KOPT-K1 (cell line): Measurements from ENCODE around the gene ADARB2.

Experiments used
- H3K27ac ChIP-seq: fragments of 200-600 bp; sonication (generic); 2 replicates; pipeline ENCODE4 v1.5.1; 2016; ENCODE audit warnings: antibody characterized with exemption, mild to moderate bottlenecking, low read depth, low read length; ENCODE audit not compliant: poor library complexity, severe bottlenecking
- H3K36me3 ChIP-seq: fragments of 200-600 bp; sonication (generic); 2 replicates; pipeline ENCODE4 v1.5.1; 2017; ENCODE audit warnings: antibody characterized with exemption, mild to moderate bottlenecking, low read length, moderate library complexity; ENCODE audit not compliant: insufficient read depth
- H3K9me3 ChIP-seq: fragments of 200-600 bp; sonication (generic); 2 replicates; pipeline ENCODE4 v1.5.1; 2017; ENCODE audit warnings: antibody characterized with exemption, low read length, mild to moderate bottlenecking; ENCODE audit not compliant: insufficient read depth, poor library complexity, severe bottlenecking

ADARB2 gene

DNA sequence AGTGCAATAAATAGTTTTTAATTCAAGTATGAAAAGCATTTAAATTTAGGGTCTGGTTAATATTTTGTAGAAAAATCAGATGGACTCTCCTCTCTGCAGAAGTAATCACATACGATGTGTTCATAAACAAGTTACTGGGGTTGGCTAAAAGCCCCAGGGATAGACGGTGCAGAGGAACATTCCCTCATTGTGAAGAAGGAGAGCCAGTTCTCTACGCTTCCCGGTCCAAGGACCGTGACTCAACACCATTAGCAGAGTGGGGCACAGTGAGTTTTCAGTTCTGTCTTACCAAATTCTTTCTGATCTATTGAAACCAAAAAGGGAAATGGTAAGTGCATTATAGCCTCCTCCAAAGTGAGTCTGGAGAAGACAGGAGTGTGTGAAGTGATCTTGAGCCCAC lies 353.3 kb downstream of the ADARB2 start:
- Histone ChIP-seq H3K27ac (no peak overlapping the region), H3K36me3 (no peaks in the 10 kb centered on the region), H3K9me3 (peaks cover 11% of the 10 kb centered on the region)

DNA sequence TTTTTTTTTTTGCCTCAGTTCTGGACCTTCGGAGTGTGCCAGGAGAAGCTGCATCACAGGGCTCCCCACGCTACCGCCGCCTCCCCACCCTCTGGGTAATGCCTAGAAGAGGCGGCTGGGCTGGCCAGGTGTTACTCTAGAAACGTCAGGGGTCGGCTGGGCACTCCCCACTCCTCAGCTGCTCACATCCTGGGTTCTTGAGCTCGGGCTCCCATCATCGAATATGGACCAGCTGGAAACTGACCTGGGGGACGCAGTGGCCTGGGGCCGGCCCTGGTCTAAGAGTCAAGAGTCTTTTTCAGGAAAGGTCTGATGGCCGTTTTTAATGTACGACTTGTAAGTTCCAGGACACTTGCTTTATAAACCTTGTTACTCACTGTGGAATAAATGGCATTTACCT lies 354.6 kb downstream of the ADARB2 start:
- no peaks in the 10 kb centered on the region for H3K36me3 ChIP-seq
- H3K27ac ChIP-seq, result no peak overlapping the region

DNA sequence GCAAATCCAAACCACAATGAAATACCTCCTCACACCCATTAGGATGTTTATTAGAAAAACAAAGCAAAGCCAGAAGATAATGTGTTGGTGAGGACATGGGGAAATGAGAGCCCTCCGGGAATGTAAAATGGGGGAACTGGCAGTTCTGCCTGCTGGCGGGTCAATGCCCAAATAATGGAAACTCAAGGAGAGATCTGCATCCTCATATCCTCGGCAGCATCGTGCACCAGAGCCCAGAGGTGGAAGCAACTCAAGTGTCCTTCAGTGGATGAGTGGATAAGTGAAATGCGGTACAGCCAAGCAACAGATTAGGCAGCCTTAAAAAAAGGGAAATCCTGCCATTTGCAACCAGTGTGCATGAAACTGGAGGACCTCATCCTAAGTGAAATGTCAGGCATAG lies 356.0 kb downstream of the ADARB2 start:
- H3K27ac ChIP-seq, result no peak overlapping the region
- no peaks in the 10 kb centered on the region for H3K36me3 ChIP-seq
- H3K9me3 ChIP-seq, result peaks cover 11% of the 10 kb centered on the region

More for the DNA sequence above, 354.6 kb downstream of the ADARB2 start:
- H3K9me3 ChIP-seq, result peaks cover 11% of the 10 kb centered on the region

DNA sequence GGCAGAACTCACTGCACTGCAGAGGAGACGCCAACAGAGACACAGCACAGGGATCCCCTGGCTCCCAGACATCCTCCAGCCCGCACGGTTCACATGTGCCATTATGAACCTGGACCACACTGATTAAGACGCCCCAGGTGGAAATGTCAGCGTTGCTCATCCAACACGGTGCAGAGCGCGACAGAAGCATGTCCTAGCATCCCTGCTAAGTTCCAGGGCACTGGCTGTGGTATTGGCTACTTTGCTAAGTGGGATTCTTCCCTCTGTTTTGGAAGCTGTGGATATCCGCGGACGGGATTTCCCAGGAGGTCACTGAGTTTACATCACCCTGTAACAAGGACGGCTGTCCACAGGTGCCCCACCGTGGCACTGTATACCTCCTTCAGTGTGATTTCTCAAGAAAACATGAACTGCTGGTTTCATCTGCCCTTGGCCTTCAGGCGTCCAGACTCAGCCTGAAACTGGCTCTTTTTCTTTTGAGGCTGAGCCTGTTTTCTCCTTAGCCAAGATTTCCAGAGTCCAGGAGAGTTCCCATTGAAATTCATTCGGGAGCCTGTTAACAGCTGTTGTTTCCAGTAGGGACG lies 357.1 kb downstream of the ADARB2 start:
- Histone ChIP-seq H3K36me3 (no peaks in the 10 kb centered on the region), H3K27ac (no peak overlapping the region), H3K9me3 (peaks cover 11% of the 10 kb centered on the region)

GRCh38 chr10:1379601-1380000 lies 357.7 kb downstream of the ADARB2 start:
- Histone ChIP-seq H3K9me3 (peaks cover 6% of the 10 kb centered on the region), H3K27ac (no peak overlapping the region), H3K36me3 (no peaks in the 10 kb centered on the region)

DNA sequence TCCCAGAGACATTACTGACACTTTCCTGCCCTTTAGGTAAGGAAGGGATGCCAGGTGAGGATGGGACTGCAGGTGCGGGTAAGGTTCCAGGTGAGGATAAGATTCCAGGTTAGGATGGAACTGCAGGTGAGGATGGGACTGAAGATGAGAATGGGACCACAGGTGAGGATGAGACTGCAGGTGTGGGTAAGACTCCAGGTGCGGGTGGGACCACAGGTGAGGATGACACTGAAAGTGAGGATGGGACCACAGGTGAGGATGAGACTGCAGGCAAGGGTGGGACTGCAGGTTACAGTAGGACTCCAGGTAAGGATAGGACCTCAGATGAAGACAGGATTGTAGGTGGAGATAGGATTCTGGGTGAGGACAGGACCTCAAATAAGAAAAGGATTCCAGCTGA lies 358.9 kb downstream of the ADARB2 start:
- Histone ChIP-seq H3K27ac (no peak overlapping the region), H3K36me3 (no peaks in the 10 kb centered on the region), H3K9me3 (no peaks in the 10 kb centered on the region)

DNA sequence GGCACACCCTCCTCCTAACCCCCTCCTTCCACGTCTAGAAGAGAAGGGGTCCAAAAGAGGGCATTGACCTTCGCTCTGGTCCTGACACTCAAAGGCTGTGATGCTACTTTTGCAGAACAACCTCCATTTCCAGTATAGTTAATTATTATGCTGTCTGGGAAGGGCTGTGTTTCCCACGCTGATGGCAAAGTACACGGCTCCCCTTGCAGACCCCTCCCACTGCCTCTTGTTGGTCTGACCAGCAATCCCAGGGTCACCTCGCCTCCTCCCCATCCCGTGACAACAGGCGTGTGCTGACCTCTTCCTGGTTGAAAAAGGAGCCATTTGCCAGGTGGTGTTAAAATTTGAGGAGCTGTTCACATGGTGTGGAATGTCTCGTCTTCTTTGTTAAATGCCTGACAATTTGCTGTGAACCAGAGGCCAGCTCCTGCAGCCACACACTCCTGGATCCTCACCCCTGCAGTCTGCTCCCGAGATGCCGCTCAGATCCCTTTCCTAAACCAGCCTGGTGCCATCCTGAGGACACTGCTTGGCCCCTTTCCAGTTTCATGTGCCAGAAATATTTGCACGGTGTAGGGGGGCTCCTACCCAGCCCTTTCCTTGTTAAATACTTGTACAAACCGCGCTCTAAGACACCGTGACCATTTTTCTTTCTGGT lies 359.5 kb downstream of the ADARB2 start:
- Histone ChIP-seq H3K27ac (no peak overlapping the region), H3K9me3 (no peaks in the 10 kb centered on the region), H3K36me3 (no peaks in the 10 kb centered on the region)

DNA sequence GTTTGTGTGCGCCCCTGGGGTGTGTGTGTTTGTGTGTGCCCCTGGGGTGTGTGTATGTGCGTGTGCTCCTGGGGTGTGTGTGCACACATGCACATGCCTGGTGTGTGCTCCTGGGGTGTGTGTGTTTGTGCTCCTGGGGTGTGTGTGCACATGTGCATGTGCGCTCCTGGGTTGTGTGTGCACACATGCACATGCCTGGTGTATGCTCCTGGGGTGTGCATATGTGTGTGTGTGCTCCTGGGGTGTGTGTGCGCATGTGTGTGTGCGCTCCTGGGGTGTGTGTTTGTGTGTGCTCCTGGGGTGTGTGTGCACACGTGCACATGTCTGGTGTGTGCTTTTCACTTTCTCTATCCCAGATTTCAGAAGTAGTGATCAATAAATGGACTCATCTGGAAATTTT lies 360.1 kb downstream of the ADARB2 start:
- no peaks in the 10 kb centered on the region for H3K9me3 ChIP-seq
- H3K27ac ChIP-seq, result no peak overlapping the region
- no peaks in the 10 kb centered on the region for H3K36me3 ChIP-seq

GRCh38 chr10:1376384-1376945 lies 360.9 kb downstream of the ADARB2 start:
- Histone ChIP-seq H3K9me3 (no peaks in the 10 kb centered on the region), H3K27ac (no peak overlapping the region), H3K36me3 (no peaks in the 10 kb centered on the region)

DNA sequence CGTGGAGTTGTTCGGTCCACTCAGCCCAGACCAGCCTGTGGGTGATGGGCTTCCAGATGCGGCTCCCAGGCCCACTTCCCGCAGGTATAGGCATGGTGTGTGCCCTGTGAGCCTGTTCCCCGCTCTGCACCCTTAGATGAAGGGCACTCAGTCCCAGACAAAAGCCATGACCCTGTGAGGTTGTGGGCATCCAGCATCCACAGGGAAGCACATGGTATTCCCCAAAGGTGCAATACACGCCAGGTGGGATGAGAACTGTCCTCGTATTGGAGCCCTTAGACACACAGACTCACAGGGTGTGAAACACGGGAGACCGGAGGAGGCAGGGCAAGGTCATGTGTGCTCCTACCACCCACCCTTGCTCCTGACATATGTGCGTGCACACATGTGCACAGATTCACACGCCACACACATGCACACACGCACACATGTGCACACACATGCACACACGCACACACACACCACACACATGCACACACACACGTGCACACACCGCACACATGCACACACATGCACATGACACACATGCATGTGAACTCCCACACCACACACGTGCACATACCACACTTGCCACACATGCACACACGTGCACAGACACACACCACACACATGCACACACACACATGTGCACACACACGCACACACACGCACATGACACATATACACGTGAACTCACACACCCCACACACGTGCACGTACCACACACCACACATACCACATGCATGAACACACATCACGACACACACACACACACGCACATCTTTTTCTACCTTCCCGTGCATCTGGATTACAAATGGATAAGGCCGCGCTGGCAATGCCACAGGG lies 361.8 kb downstream of the ADARB2 start:
- H3K27ac ChIP-seq, result no peak overlapping the region
- H3K36me3 ChIP-seq, result no peaks in the 10 kb centered on the region
- H3K9me3 ChIP-seq, result no peaks in the 10 kb centered on the region

DNA sequence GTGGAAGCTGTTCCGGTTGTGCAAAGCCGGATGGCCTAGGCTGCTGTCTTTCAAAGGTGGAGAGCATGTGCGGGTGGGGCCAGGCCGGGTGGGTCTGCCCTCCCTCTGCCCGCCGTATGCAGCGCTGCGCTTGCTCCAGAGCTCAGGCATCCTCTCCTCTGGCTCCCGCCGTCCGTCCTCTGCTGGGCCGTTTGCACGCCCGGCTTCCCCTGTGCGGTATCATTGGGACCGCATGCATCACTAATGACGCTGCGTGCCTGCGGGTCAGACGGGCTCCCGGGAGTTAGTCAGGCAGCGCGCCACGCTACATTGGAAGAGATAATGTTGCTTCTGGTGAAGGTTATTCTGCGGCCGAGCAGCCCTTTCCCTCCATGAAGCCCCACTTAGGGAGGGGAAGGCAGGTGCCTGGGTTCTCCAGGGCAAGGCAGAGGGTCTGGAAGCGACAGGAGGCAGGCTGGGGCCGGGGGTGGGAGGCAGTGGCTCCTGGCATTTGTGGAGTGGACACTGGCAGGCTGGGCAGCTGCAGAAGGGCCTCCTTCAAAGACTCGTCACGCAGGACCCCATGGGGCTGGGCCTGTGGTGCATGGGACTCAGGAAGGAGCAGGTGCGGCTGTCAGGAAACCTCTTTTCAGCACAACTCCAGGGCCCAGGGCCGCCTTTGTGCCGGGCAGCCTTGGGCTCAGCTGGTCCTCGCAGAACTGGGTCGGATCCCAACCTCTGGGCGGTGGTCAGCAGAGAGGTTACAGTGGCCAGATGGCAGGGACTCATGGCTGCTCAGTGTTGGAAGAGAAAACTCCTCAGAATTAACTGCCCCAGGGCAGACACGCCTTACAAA lies 362.6 kb downstream of the ADARB2 start:
- Histone ChIP-seq H3K9me3 (no peaks in the 10 kb centered on the region), H3K36me3 (no peaks in the 10 kb centered on the region), H3K27ac (no peak overlapping the region)

- Histone ChIP-seq H3K36me3 (no peaks in the 10 kb centered on the region), H3K9me3 (no peaks in the 10 kb centered on the region), H3K27ac (no peak overlapping the region)
Measured at GRCh38 chr10:1373287-1373686, 364.0 kb downstream of the ADARB2 start.

- Histone ChIP-seq H3K9me3 (no peaks in the 10 kb centered on the region), H3K27ac (no peak overlapping the region), H3K36me3 (no peaks in the 10 kb centered on the region)
Measured at GRCh38 chr10:1372212-1372611, 365.1 kb downstream of the ADARB2 start.

DNA sequence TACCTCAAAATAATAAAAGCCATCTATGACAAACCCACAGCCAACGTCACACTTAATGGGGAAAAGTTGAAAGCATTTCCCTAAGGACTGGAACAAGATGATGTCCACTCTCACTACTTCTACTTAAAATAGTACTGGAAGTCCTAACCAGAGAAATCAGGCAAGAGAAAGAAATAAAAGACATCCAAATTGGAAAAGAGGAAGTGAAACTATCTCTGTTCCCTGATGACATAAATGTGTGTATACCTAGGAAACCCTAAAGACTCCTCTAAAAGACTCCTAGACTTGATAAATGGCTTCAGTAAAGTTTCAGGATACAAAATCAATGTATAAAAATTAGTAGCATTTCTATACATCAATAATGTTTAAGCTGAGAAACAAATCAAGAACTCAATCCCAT lies 367.0 kb downstream of the ADARB2 start:
- Histone ChIP-seq H3K36me3 (no peaks in the 10 kb centered on the region), H3K27ac (no peak overlapping the region), H3K9me3 (no peaks in the 10 kb centered on the region)

GRCh38 chr10:1369665-1370064 lies 367.7 kb downstream of the ADARB2 start:
- Histone ChIP-seq H3K27ac (no peak overlapping the region), H3K9me3 (no peaks in the 10 kb centered on the region), H3K36me3 (no peaks in the 10 kb centered on the region)
